GM19328 (cell line): ENCODE data around the gene FBXO36.
"Not testable (repeated sequence)": the region's sequence is repeated elsewhere in the genome, so short reads cannot be mapped to it uniquely, and the experiment has no call there.

Source experiments
- ATAC-seq: cut with Tn5 transposase; IDR thresholded peaks from one replicate; pipeline ENCODE4 v1.9.1; 2021; ENCODE audit warnings: mild to moderate bottlenecking, moderate library complexity; ENCODE audit not compliant: unreplicated experiment

FBXO36 gene, protein sequence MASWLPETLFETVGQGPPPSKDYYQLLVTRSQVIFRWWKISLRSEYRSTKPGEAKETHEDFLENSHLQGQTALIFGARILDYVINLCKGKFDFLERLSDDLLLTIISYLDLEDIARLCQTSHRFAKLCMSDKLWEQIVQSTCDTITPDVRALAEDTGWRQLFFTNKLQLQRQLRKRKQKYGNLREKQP

DNA sequence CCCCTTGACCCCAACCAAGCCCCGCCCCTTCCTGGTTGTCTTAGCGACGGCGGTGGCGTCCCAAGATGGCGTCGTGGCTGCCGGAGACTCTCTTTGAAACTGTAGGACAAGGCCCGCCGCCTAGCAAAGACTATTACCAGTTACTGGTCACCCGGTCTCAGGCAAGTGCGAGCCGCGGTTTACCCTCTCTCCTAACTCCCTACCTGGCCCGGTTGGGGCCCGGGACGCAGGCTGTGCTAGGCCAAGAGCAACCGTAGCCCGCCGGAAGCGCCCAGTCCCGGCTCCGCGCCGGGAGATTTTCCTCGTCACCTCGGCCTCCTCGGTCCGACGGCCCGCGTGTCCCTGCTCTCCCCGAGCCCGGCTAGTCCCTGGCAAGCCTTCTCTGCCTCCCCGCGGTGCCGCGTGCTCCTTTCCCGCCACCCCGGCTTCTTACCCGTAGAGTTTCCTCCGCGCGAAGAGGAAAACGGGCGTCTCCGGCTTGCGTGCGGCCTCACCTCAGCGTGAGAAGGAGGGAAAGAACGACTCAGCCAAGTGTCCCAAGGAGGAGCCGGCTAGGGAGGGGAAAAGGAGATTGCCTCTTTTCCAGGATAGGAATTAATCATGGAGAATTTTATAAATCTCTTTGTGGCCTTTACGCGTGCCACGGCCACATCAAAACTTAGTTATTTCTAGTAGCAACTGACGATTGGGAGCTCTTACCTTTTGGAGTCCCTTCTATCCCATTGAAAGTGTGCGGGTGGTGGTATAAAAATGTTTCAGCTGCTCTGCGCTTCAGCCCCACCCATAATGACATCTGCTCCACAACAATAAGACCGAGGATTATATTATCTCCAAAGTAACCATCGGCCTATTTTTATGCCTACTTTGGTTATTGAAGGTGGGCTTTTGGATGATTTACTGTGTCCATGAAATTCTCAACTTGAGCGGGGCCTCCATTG lies at the start of gene FBXO36:
TSS of gene FBXO36 (plus strand) at position 55 of the 938 bp plus-strand sequence. CDS start at position 66, 11 bp downstream.
- ATAC-seq, result peak; percentile 58

DNA sequence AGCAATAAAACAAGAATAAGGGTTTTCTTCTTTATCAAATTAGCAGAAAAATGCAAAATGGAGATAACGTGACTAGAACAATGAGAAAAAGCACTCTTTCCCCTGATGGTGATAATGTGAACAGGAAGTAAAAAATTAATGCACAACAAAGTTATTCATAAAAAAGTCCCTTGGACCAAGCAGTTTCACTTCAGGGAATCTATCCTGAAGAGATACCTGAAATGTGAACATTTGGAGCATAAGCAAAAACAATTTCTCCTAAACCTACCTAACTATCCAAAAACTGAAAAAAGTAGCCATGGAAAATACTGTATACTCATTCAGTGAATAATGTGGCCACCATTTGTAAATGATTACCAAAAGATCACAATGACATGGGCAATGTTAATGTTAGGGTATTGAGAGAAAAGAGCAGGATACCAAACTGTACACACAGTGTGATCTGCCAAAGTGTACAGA lies 49.2 kb upstream of the FBXO36 start:
- ATAC-seq, result no peak

DNA sequence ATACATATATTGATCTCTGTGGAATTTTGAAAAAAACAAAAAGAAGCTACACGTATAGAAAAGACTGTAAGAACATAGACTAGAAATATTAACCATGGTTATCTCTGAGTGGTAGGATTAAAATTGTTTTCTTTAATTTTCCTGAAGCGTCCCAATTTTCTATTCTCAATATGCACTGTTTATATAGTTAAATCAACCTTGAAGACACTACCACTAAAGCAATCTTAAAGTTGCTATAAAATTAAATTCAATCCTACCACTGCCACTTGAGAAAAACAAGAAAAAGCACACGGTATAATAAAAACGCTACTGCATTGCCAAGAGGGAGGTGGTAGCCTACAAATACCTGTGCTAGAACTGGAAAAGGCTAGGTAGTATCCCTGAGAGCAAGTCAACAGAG lies 47.7 kb upstream of the FBXO36 start:
- no peak for ATAC-seq

DNA sequence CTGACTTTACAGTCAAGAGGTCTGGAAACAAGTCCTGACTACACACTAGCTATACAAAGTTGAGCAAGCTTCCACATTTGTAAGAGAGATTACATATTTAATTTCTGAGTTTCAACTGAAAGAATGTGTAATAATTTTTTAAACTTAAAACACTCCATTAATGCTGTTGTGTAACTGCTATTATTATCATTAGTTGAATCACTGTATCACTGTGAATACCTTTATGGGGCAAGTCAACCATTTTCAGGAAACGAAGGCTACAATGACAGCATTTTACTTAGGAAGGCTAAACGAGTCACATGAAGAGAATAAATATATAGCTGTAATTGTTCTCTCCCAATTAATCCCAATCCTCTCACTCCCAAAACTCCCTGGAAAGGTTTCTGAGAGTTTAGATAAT lies 46.8 kb upstream of the FBXO36 start:
- no peak for ATAC-seq

DNA sequence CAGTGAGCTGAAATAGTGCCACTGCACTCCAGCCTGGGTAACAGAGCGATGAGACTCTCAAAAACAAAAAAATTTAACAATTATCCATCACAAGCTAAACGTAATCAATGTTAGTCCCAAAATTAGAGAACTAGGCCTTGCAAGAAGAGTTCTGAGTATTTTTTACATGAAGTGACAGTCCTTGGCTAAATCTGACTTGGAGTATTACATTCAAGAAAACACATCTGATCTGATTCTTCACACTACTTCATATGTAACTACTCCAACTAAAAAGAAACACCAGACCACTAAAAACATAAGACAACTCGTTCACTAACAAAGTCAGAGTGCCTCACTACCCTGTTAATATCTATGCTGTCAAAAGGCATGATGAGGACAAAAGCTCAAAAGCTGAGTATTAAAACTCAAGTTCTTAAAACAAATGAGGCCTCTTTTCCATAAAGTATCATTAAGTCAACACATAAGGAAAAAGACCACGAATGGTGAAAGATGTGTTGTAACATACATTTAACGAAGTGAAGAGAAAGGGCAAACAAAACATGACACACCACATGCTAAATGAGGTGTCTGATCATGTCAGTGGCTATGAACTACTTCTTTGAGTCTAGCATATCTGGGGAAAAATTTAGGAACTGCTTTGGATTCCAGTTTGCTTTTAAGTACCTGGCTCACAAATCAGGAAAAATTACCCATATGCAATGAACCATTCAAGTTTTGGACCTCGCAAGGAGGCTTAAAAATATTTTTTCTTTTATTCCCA lies 42.9 kb upstream of the FBXO36 start:
- ATAC-seq, result no peak

DNA sequence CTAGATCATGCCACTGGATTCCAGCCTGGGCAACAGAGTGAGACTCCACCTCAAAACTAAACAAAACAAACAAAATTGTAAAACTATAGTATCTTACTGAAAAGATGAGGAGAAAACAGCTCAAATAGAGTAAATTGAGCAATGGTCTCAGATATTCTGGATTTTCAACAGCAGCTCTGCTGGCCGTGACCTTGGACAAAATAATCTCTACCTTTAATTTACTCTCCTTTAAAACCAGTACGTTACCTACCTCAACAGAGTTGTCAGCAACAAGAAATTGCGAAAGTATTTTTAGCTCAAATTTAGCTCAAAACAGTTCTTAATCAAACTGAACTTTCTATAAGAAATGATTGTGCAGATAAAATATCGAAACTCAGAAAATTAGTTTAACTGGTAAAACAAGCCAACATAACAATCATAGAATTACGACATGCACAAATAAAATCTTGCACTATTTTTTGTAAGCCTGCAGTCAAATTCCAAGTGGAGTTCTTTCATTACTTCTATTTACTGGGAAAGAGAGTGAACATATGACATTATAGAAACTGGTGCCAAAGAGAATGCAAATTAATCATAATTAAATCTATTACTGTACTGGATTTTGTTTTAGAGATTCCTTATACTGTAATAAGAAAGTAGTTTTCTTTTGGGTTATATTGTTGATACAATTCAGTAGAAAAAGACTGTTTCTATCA lies 41.3 kb upstream of the FBXO36 start:
- ATAC-seq, result no peak

DNA sequence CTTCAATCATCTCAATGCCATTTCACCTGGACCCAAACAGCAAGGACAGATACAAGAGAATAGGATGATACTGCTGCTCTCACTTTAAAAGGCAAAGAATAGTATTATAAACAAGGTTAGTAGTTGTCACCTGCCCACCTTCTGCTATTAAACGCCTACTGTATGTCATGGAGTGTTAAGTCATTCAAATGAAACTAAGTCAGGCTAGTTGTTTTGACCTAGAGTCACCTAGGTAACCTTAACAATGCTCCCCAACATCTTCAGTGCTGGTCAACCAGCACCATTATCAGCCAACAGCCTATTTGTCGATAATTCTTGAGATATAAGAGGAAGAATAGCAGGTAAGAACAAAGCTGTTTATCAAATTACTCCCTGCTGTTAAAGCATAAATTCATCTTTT lies 39.7 kb upstream of the FBXO36 start:
- no peak for ATAC-seq

DNA sequence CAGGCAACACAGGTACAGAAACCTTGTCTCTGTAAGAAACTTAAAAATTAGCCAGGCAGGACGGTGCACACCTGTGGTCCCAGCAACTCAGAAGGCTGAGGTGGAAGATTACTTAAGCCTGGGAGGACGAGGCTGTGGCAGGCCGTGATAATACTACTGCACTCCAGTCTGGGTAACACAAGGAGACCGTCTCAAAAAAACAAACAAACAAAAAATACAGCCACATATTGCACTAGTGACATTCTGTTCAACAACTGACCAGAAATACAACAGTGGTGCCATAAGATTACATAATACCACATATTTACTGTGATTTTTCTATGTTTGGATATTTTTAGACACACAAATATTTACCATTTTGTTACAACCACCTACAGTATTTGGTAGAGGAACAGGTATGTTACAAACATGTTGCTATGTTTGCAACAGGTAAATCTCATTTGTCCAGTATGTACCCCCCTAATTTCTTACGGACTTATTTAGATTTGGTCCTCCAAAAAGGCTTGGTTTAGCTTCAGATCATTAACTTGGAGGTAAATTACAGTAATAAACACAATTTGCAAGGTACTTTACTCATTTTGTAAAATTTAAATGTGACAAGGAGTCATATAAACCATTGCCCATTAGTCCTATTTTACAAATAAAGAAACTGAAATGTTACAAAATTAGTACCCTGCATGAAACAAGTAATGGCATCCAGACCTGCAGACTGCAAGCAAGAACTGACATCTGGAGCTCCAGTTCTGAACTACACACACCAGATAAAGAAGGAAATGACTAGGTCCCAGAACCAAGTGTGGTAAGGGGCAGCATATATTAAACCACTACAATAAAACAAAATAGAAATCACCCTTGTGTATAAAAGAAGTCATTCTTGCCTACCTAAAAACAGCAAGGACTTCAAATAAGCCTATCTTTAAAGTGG lies 37.3 kb upstream of the FBXO36 start:
- no peak for ATAC-seq

DNA sequence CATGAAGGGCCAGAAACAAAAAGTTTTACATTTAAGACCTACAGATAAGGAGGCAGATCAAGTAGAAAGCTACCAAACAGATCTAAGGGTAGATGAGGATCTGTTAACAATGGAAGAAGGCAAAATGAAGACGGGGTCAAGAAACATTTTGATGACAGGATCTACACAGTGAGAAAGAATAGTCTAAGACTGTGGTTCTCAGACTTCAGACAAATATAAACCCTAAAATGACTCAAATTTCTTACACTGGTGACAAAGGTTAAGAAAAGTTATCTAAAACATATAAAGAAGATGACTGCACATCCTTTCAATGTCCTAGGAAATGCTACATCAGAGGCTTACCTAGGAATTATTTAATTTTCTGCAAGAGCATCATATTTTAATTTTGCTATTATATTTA lies 34.9 kb upstream of the FBXO36 start:
- ATAC-seq, result no peak

DNA sequence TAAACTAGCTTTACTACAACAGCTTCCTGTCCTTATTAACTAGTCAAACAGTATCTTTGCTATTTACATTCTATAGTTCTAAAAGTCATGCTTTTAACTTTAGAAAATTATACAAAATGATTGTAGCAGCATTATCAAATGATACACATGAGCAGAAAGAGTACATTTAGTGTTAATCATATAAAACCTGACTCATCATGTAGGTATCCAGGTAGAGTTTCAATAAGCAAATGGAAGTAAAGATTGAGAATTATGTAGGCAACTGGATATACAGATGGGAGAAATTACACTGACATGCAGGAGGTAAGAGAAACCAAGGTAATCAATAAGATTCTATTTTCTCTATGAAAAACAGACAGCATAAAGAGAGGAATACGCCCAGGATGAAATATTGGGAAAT lies 34.3 kb upstream of the FBXO36 start:
- ATAC-seq, result no peak

DNA sequence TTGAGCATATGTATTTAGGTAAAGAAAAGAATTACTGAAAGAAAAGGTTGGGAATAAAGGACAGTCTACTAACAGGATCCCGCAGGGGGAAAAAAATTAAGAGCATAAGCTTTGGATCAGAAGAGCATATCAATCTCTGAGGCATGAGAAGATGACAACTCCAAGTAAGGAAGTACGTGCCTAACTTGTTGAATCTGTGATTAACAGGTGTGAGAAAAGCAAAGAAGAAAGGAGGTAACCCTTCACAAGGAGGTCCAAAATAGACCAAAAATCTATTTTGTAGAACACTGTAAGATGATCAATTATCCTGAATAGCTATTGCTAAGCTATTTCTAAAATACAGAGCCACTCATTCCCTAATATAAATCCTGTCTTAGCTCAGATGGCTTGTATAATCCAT lies 33.3 kb upstream of the FBXO36 start:
- no peak for ATAC-seq

DNA sequence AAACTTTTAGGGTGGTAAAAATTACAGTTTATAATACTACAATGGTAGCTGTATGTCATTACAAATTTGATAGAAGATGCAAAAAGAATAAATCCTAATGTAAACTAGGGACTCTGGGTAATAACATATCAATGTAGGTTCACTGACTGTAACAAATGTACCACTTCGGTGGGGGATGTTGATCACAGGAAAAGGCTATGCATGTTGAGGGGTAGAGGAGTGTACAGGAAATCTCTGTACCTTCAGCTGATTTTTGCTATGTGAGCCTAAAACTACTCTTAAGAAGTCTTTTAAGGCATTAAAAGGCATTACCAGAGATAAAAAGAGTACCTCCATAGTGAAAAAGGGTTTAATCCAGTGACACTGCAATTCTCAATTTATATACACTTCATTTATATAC lies 25.4 kb upstream of the FBXO36 start:
- ATAC-seq, result no peak

DNA sequence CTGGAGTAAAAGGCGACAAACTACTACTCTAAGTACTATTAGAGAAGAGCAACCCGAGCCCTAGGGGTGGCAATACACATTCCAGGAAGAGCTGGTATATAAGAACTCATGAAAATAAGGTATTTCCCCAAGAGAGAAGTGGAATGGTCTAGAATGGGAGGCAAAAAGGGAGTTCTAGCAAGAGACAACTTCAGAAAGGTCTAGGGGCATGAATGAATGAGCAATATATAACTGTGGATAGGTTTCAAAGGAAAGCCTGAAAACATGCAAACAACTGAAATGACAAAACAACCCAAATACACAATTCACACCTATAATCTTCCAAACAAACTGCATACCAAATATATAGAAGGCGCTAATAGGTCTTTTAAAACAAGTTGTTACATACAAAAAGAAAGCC lies 22.7 kb upstream of the FBXO36 start:
- no peak for ATAC-seq

DNA sequence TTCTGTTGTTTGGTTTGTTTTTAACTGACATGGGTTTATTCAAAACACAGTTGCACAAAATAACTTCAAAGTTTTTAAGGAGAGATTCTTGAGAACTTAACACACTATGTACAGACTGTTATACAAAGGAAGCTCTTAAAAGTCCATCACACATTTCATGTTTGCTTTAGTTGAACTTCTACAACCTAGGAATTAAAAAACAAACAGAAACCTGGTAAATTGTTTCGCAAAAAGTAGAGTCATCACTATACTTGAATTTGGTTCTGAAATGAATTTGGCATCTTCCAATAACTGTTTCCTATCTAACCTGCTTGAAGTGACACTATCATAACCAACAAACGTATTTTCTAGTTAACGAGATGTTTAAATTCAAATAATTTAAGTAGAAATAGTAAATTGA lies 22.3 kb upstream of the FBXO36 start:
- ATAC-seq, result no peak

DNA sequence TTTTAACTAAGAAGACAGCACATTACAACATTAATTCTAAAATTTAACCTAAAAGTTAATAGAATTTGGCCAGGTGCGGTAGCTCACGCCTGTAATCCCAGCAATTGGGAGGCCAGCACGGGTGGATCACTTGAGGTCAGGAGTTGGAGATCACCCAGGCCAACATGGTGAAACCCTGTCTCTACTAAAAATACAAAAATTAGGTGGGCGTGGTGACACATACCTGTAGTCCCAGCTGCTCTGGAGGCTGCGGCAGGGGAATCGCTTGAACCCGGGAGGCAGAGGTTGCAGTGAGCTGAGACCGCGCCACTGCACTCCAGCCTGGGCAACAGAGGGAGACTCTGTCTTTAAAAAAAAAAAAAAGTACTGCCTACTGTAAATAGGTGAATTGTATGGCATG lies 21.8 kb upstream of the FBXO36 start:
- not testable (repeated sequence) for ATAC-seq

DNA sequence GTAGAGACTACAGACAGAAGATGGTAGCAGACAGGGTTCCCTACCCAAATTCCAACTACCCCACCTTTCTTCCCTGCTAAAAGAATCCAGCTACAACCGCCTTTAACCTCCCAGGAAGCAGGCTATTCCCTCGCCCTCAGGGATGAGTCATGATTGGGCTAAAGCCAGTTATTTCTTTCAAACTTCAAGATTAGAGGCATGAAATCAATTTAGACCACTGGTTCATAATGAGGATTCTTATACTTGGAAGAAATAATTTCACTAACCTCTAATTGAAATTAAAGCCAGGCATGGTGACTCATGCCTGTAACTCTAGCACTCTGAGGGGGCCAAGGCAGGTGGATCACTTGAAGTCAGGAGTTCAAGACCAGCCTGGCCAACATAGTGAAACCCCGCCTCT lies 20.5 kb upstream of the FBXO36 start:
- ATAC-seq, result no peak

DNA sequence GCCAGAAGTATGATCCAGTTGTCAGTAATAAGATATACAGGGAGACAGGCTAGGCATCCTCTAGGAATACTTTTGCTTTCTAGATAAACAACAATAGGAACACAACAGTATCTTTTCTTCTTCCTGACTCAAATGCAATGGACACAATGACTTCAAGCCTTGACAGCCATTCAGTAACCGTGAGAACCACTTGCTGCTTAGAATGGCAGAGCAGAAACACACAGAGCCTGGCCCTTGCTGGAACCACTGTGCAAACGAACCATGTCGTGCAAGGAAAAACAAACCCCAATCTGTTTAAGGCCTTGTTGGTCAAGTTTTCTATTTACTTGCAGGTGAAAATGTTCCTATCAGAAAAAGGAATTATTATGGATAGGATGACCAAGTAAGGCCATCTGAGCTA lies 19.3 kb upstream of the FBXO36 start:
- no peak for ATAC-seq

DNA sequence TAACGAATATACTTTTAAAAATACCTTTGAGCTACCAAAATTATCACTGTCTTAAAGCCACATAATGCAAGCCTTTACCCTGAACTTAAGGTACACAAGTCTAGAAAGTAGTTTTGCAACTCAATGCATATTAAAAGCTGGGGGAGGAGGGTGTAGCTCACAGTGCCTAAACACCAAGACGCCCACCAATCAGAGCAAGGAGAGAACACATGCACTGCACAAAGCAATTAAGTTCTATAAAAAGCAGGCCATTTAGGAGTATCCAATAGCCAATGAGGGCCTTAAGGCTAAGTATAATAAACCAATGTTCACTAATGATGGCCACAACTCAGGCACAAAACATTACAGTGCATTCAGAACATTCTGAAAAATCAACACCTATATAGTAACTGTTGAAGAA lies 16.7 kb upstream of the FBXO36 start:
- ATAC-seq, result no peak

DNA sequence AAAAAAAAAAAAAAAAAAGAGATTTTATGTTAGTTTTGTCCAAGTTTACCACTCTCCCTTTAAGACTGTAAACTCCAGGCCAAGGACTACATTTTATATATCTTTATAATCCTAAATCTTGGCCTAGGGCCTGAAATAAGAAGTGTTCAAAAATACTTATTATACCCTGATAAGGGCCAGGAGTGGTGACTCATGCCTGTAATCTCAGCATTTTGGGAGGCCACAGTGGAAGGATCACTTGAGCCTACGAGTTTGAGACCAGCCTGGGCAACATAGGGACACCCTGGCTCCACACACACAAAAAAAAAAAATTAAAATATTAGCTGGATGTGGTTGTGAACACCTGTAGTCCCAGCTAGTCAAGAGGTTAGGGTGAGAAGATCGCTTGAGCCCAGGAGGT lies 13.2 kb upstream of the FBXO36 start:
- no peak for ATAC-seq
